ENCODE results near the gene PPP1R9A.

The PPP1R9A gene

GRCh38 chr7:94921911-94922310, 14.5 kb downstream of the PPP1R9A start:
- Histone ChIP-seq H3K9ac (ENCODE audit: low read length) (no peak overlapping the region), H3K9me3 (ENCODE audit: control insufficient read depth, low read length) (no peaks in the 10 kb centered on the region), H3K36me3 (ENCODE audit: control insufficient read depth, insufficient read depth, low read length) (no peaks in the 10 kb centered on the region), H3K4me3 (ENCODE audit: low read length) (no peak overlapping the region), H3K27me3 (ENCODE audit: control insufficient read depth, insufficient read depth, low read length) (no peaks in the 10 kb centered on the region), H3K4me1 (ENCODE audit: control insufficient read depth, insufficient read depth, low read length) (no peaks in the 10 kb centered on the region)

GRCh38 chr7:94922457-94922856, 15.1 kb downstream of the PPP1R9A start:
- H3K9ac ChIP-seq (ENCODE audit: low read length): no peak overlapping the region
- H3K36me3 ChIP-seq (ENCODE audit: control insufficient read depth, insufficient read depth, low read length): no peaks in the 10 kb centered on the region
- no peaks in the 10 kb centered on the region for H3K27me3 ChIP-seq (ENCODE audit: control insufficient read depth, insufficient read depth, low read length)
- no peaks in the 10 kb centered on the region for H3K4me1 ChIP-seq (ENCODE audit: control insufficient read depth, insufficient read depth, low read length)
- no peaks in the 10 kb centered on the region for H3K9me3 ChIP-seq (ENCODE audit: control insufficient read depth, low read length)
- no peak overlapping the region for H3K4me3 ChIP-seq (ENCODE audit: low read length)

- Histone ChIP-seq H3K4me1 (ENCODE audit: control insufficient read depth, insufficient read depth, low read length) (no peaks in the 10 kb centered on the region), H3K4me3 (ENCODE audit: low read length) (no peak overlapping the region), H3K36me3 (ENCODE audit: control insufficient read depth, insufficient read depth, low read length) (no peaks in the 10 kb centered on the region), H3K27me3 (ENCODE audit: control insufficient read depth, insufficient read depth, low read length) (no peaks in the 10 kb centered on the region), H3K9ac (ENCODE audit: low read length) (no peak overlapping the region), H3K9me3 (ENCODE audit: control insufficient read depth, low read length) (no peaks in the 10 kb centered on the region)
These were observed 16.0 kb downstream of the PPP1R9A start for GRCh38 chr7:94923412-94923811.

- H3K4me3 ChIP-seq (ENCODE audit: low read length): no peak overlapping the region
- H3K4me1 ChIP-seq (ENCODE audit: control insufficient read depth, insufficient read depth, low read length): no peaks in the 10 kb centered on the region
- H3K27me3 ChIP-seq (ENCODE audit: control insufficient read depth, insufficient read depth, low read length): no peaks in the 10 kb centered on the region
- H3K9ac ChIP-seq (ENCODE audit: low read length): no peak overlapping the region
- H3K9me3 ChIP-seq (ENCODE audit: control insufficient read depth, low read length): no peaks in the 10 kb centered on the region
- H3K36me3 ChIP-seq (ENCODE audit: control insufficient read depth, insufficient read depth, low read length): no peaks in the 10 kb centered on the region
These were observed 20.8 kb downstream of the PPP1R9A start for GRCh38 chr7:94928168-94928707.

- Histone ChIP-seq H3K4me1 (ENCODE audit: control insufficient read depth, insufficient read depth, low read length) (no peaks in the 10 kb centered on the region), H3K36me3 (ENCODE audit: control insufficient read depth, insufficient read depth, low read length) (no peaks in the 10 kb centered on the region)
These were observed 26.0 kb downstream of the PPP1R9A start for GRCh38 chr7:94933256-94933990.

GRCh38 chr7:94939395-94939794, 32.0 kb downstream of the PPP1R9A start:
- no peaks in the 10 kb centered on the region for H3K9me3 ChIP-seq (ENCODE audit: control insufficient read depth, low read length)
- no peaks in the 10 kb centered on the region for H3K27me3 ChIP-seq (ENCODE audit: control insufficient read depth, insufficient read depth, low read length)
- H3K36me3 ChIP-seq (ENCODE audit: control insufficient read depth, insufficient read depth, low read length): no peaks in the 10 kb centered on the region
- H3K4me3 ChIP-seq (ENCODE audit: low read length): no peak overlapping the region
- no peak overlapping the region for H3K9ac ChIP-seq (ENCODE audit: low read length)
- no peaks in the 10 kb centered on the region for H3K4me1 ChIP-seq (ENCODE audit: control insufficient read depth, insufficient read depth, low read length)

More at GRCh38 chr7:94933256-94933990, 26.0 kb downstream of the PPP1R9A start:
- Histone ChIP-seq H3K9ac (ENCODE audit: low read length) (no peak overlapping the region), H3K4me3 (ENCODE audit: low read length) (no peak overlapping the region), H3K9me3 (ENCODE audit: control insufficient read depth, low read length) (no peaks in the 10 kb centered on the region), H3K27me3 (ENCODE audit: control insufficient read depth, insufficient read depth, low read length) (no peaks in the 10 kb centered on the region)

- H3K9me3 ChIP-seq (ENCODE audit: control insufficient read depth, low read length): no peaks in the 10 kb centered on the region
- H3K9ac ChIP-seq (ENCODE audit: low read length): no peak overlapping the region
These were observed 32.8 kb downstream of the PPP1R9A start for GRCh38 chr7:94940241-94940640.

GRCh38 chr7:94941844-94942632, 34.6 kb downstream of the PPP1R9A start:
- H3K27me3 ChIP-seq (ENCODE audit: control insufficient read depth, insufficient read depth, low read length): no peaks in the 10 kb centered on the region
- H3K4me3 ChIP-seq (ENCODE audit: low read length): no peak overlapping the region
- no peak overlapping the region for H3K9ac ChIP-seq (ENCODE audit: low read length)
- H3K9me3 ChIP-seq (ENCODE audit: control insufficient read depth, low read length): no peaks in the 10 kb centered on the region
- no peaks in the 10 kb centered on the region for H3K36me3 ChIP-seq (ENCODE audit: control insufficient read depth, insufficient read depth, low read length)
- H3K4me1 ChIP-seq (ENCODE audit: control insufficient read depth, insufficient read depth, low read length): no peaks in the 10 kb centered on the region

More at GRCh38 chr7:94940241-94940640, 32.8 kb downstream of the PPP1R9A start:
- Histone ChIP-seq H3K4me1 (ENCODE audit: control insufficient read depth, insufficient read depth, low read length) (no peaks in the 10 kb centered on the region), H3K36me3 (ENCODE audit: control insufficient read depth, insufficient read depth, low read length) (no peaks in the 10 kb centered on the region), H3K27me3 (ENCODE audit: control insufficient read depth, insufficient read depth, low read length) (no peaks in the 10 kb centered on the region), H3K4me3 (ENCODE audit: low read length) (no peak overlapping the region)

GRCh38 chr7:94943134-94943533, 35.7 kb downstream of the PPP1R9A start:
- Histone ChIP-seq H3K9ac (ENCODE audit: low read length) (no peak overlapping the region), H3K4me3 (ENCODE audit: low read length) (no peak overlapping the region), H3K27me3 (ENCODE audit: control insufficient read depth, insufficient read depth, low read length) (no peaks in the 10 kb centered on the region), H3K9me3 (ENCODE audit: control insufficient read depth, low read length) (no peaks in the 10 kb centered on the region), H3K4me1 (ENCODE audit: control insufficient read depth, insufficient read depth, low read length) (no peaks in the 10 kb centered on the region), H3K36me3 (ENCODE audit: control insufficient read depth, insufficient read depth, low read length) (no peaks in the 10 kb centered on the region)

GRCh38 chr7:94949532-94949931, 42.1 kb downstream of the PPP1R9A start:
- Histone ChIP-seq H3K9me3 (ENCODE audit: control insufficient read depth, low read length) (no peaks in the 10 kb centered on the region), H3K27me3 (ENCODE audit: control insufficient read depth, insufficient read depth, low read length) (no peaks in the 10 kb centered on the region), H3K4me3 (ENCODE audit: low read length) (no peak overlapping the region), H3K9ac (ENCODE audit: low read length) (no peak overlapping the region), H3K36me3 (ENCODE audit: control insufficient read depth, insufficient read depth, low read length) (no peaks in the 10 kb centered on the region), H3K4me1 (ENCODE audit: control insufficient read depth, insufficient read depth, low read length) (no peaks in the 10 kb centered on the region)

GRCh38 chr7:94955807-94956206, 48.4 kb downstream of the PPP1R9A start:
- no peak overlapping the region for H3K9ac ChIP-seq (ENCODE audit: low read length)
- H3K9me3 ChIP-seq (ENCODE audit: control insufficient read depth, low read length): no peaks in the 10 kb centered on the region
- H3K36me3 ChIP-seq (ENCODE audit: control insufficient read depth, insufficient read depth, low read length): no peaks in the 10 kb centered on the region
- H3K4me1 ChIP-seq (ENCODE audit: control insufficient read depth, insufficient read depth, low read length): no peaks in the 10 kb centered on the region
- H3K27me3 ChIP-seq (ENCODE audit: control insufficient read depth, insufficient read depth, low read length): no peaks in the 10 kb centered on the region
- no peak overlapping the region for H3K4me3 ChIP-seq (ENCODE audit: low read length)

- Histone ChIP-seq H3K9ac (ENCODE audit: low read length) (no peak overlapping the region), H3K9me3 (ENCODE audit: control insufficient read depth, low read length) (no peaks in the 10 kb centered on the region), H3K4me3 (ENCODE audit: low read length) (no peak overlapping the region), H3K36me3 (ENCODE audit: control insufficient read depth, insufficient read depth, low read length) (no peaks in the 10 kb centered on the region), H3K27me3 (ENCODE audit: control insufficient read depth, insufficient read depth, low read length) (no peaks in the 10 kb centered on the region), H3K4me1 (ENCODE audit: control insufficient read depth, insufficient read depth, low read length) (no peaks in the 10 kb centered on the region)
These were observed 49.7 kb downstream of the PPP1R9A start for GRCh38 chr7:94957061-94957460.
